NCI-H1105 treated with DMSO at 0.1 percent for 48 hours (cell line): Measurements from ENCODE around the gene C1orf105.
A peak's percentile ranks its signal among the peaks of the same experiment; 100 is the strongest.
"Not testable (repeated sequence)": the region's sequence is repeated elsewhere in the genome, so short reads cannot be mapped to it uniquely, and the experiment has no call there.

ENCODE experiments used
- DNase-seq: peaks from one replicate; lab custom pipeline; 2025; lab: John Stamatoyannopoulos, UW

C1orf105 gene

GRCh38 chr1:172429331-172430127, 9.0 kb downstream of the C1orf105 start:
- DNase-seq: peak; percentile 45

GRCh38 chr1:172430128-172430454, 9.6 kb downstream of the C1orf105 start:
- no peak for DNase-seq

- DNase-seq: no peak
Measured at GRCh38 chr1:172431204-172431603, 10.7 kb downstream of the C1orf105 start.

GRCh38 chr1:172431721-172432192, 11.3 kb downstream of the C1orf105 start:
- no peak for DNase-seq

GRCh38 chr1:172437183-172437582, 16.7 kb downstream of the C1orf105 start:
- DNase-seq: not testable (repeated sequence)

- no peak for DNase-seq
Measured at GRCh38 chr1:172442404-172442803, 21.9 kb downstream of the C1orf105 start.

- DNase-seq: no peak
Measured at GRCh38 chr1:172442843-172443565, 22.5 kb downstream of the C1orf105 start.

- peak; percentile 83 for DNase-seq
Measured at GRCh38 chr1:172443666-172444453, 23.4 kb downstream of the C1orf105 start, which contains the start of gene PIGC. PIGC (minus strand) TSS chr1:172444069; CDS start chr1:172442622, 1,447 bp downstream.

- DNase-seq: no peak
Measured at GRCh38 chr1:172446547-172446946, 26.1 kb downstream of the C1orf105 start.

- DNase-seq: no peak
Measured at GRCh38 chr1:172447641-172448040, 27.2 kb downstream of the C1orf105 start.

- no peak for DNase-seq
Measured at GRCh38 chr1:172448995-172449584, 28.6 kb downstream of the C1orf105 start.

GRCh38 chr1:172449585-172450523, 29.4 kb downstream of the C1orf105 start:
- DNase-seq: peak; percentile 23

GRCh38 chr1:172450524-172450885, 30.0 kb downstream of the C1orf105 start:
- DNase-seq: no peak

GRCh38 chr1:172451002-172451443, 30.5 kb downstream of the C1orf105 start:
- DNase-seq: no peak

GRCh38 chr1:172452536-172453152, 32.2 kb downstream of the C1orf105 start:
- DNase-seq: no peak

- no peak for DNase-seq
Measured at GRCh38 chr1:172453153-172453545, 32.7 kb downstream of the C1orf105 start.

- no peak for DNase-seq
Measured at GRCh38 chr1:172453607-172454006, 33.1 kb downstream of the C1orf105 start.

GRCh38 chr1:172455451-172455850, 35.0 kb downstream of the C1orf105 start:
- no peak for DNase-seq

- DNase-seq: no peak
Measured at GRCh38 chr1:172456344-172456769, 35.9 kb downstream of the C1orf105 start.

- DNase-seq: no peak
Measured at GRCh38 chr1:172457479-172458130, 37.1 kb downstream of the C1orf105 start.
